ENCODE data around the gene SMIM45.

Gene SMIM45

DNA sequence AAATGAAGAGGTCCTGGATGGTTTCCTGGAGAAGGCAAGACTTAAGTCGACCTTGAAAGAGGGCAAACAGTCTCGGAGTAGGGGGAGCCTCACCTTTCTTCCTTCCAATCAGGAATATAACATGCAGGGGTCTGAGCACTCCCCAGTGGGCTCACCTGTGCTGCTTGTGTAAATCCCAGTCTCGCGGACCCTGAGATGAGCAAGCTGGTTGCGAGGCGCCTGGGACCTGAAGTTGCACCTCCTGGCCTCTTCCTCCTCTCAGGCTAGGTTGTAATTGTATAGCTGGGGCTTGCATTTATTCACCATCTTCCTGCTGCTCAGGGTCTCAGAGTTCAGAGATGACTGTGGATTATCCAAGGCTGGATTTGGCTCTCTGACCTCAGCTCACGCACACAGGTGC is 39.2 kb downstream of the SMIM45 start:
- Mint-ChIP-seq H3K27ac (peak overlapping the region in 1 of 2 donors; percentile 58), H3K4me3 (no peak overlapping the region), H3K27me3 (peaks cover 16% of the 10 kb centered on the region), H3K4me1 (no peaks in the 10 kb centered on the region), H3K9me3 (no peaks in the 10 kb centered on the region)
- no peak for DNase-seq
- ATAC-seq: no peak

DNA sequence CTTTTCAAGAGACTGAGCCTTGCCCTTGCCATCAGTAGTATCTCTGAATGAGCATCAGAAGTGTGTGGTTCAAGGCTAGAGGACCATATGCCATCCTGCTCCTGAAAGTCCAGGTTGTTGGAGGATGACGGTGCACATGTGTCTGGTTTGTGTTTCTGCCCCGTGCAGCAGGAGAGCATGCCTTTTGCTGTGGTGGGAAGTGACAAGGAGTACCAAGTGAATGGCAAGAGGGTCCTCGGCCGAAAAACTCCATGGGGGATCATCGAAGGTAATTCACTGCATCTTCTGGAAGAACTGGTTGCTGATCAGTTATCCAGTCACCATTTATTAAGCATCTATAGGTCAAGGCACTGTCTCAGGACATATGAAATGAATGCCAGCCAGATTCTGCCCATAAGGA is 40.5 kb downstream of the SMIM45 start:
- no peaks in the 10 kb centered on the region for H3K9me3 Mint-ChIP-seq

GRCh38 chr22:41995211-41995610 is 43.3 kb downstream of the SMIM45 start:
- H3K27me3 Mint-ChIP-seq: peaks cover 18% of the 10 kb centered on the region
- H3K4me3 Mint-ChIP-seq: no peak overlapping the region
- DNase-seq: no peak
- peaks cover 19% of the 10 kb centered on the region for H3K4me1 Mint-ChIP-seq
- ATAC-seq: no peak
- H3K9me3 Mint-ChIP-seq: peaks cover 9 to 15% of the 10 kb centered on the region in 2 donors
- H3K27ac Mint-ChIP-seq: peak overlapping the region in 1 of 2 donors; percentile 10

More for the DNA sequence above, 40.5 kb downstream of the SMIM45 start:
- H3K4me1 Mint-ChIP-seq: no peaks in the 10 kb centered on the region
- ATAC-seq: no peak
- no peak overlapping the region for H3K4me3 Mint-ChIP-seq
- peaks cover 25% of the 10 kb centered on the region for H3K27me3 Mint-ChIP-seq
- H3K27ac Mint-ChIP-seq: no peak overlapping the region
- DNase-seq: no peak

DNA sequence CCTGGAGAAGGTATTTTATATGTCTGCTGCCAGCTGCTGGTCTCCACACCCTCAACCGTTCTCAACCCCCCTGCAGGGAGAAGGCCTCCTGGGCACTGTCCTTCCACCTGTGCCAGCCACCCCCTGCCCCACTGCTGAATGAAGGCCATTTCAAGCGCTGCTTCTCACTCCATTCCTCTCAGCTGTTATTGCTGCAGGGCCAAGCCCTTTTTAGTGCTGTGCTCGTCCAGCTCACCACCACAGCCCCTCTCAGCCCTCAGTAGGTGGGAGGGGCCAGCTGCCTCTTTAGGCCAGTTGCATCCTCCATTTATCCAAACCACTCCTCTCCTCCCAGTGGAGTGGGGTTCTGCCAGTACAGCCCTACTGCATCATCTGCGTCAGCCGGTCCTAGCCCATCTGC is 44.9 kb downstream of the SMIM45 start:
- Mint-ChIP-seq H3K4me1 (peaks cover 19% of the 10 kb centered on the region), H3K4me3 (no peak overlapping the region), H3K9me3 (peaks cover 11 to 19% of the 10 kb centered on the region in 2 donors), H3K27ac (no peak overlapping the region), H3K27me3 (peaks cover 18% of the 10 kb centered on the region)
- ATAC-seq: no peak
- DNase-seq: no peak

DNA sequence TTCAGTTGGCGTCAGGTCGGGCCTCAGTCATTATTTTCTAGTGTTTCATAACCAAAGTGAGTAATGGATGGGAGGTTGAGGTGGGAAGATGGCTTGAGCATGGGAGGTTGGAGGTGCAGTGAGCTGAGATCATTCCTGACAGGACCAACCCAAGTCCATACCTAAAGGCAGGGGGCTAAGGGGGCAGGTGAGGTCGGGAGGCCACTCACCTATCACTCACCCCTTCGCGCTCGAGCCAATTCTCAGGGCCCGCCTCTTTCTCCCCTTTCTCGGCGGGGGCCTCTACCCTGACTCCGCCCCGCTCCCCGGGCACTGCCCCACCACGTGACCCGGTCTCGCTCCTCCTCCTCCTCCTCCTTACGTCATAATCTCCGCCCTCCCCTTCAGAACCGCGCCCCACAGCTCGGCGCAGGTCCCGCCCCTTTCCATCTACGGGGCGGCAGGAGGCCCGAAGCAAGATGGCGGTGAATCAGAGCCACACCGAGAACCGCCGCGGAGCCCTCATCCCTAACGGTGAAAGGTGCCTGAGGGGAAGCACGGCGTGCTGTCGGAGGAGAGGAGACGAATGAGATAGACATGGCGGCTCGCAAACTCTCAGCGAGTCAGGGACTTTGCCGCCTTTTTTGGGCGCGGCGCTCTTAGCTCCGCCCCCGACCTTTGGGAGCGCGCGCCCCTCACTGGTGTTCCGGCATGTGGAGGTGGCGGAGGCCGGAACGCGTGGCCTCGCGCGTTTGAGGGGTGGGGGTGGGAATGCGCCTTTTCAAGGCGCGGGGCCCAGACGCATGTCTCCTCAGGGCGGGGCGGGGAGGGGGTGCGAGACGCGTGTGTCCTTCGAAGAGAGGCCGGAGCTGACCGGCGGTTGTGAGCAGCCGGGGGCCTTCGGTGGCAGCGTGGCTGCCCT is 46.7 kb downstream of the SMIM45 start, which contains the start of gene WBP2NL:
Gene WBP2NL, plus strand, starts transcription at position 428 of the 901 bp plus-strand sequence. Its CDS starts 31 bp downstream, at position 459.
- peak; percentile 86 to 93 for DNase-seq
- peak within 1 kb of the TSS; percentile 93 to 99 for H3K4me3 Mint-ChIP-seq
- peaks cover 19% of the 10 kb centered on the region for H3K4me1 Mint-ChIP-seq
- peak within 1 kb of the TSS; percentile 98 to 99 for H3K27ac Mint-ChIP-seq
- H3K9me3 Mint-ChIP-seq: peaks cover 11 to 23% of the 10 kb centered on the region in 2 donors
- H3K27me3 Mint-ChIP-seq: peaks cover 18% of the 10 kb centered on the region
- ATAC-seq: peak; percentile 92

GRCh38 chr22:42000466-42000865 is 48.5 kb downstream of the SMIM45 start:
- Mint-ChIP-seq H3K27me3 (peaks cover 18% of the 10 kb centered on the region), H3K4me3 (peak overlapping the region in 1 of 2 donors; percentile 69), H3K4me1 (peaks cover 19% of the 10 kb centered on the region), H3K27ac (no peak overlapping the region), H3K9me3 (peaks cover 11 to 23% of the 10 kb centered on the region in 2 donors)
- DNase-seq (no peak), ATAC-seq (no peak)

- ATAC-seq: no peak
- no peak overlapping the region for H3K4me3 Mint-ChIP-seq
- H3K4me1 Mint-ChIP-seq: peaks cover 19% of the 10 kb centered on the region
- H3K9me3 Mint-ChIP-seq: peaks cover 11 to 23% of the 10 kb centered on the region in 2 donors
- no peak overlapping the region for H3K27ac Mint-ChIP-seq
- H3K27me3 Mint-ChIP-seq: peaks cover 13% of the 10 kb centered on the region
- DNase-seq: no peak
Measured at GRCh38 chr22:42001121-42001520, 49.2 kb downstream of the SMIM45 start.

DNA sequence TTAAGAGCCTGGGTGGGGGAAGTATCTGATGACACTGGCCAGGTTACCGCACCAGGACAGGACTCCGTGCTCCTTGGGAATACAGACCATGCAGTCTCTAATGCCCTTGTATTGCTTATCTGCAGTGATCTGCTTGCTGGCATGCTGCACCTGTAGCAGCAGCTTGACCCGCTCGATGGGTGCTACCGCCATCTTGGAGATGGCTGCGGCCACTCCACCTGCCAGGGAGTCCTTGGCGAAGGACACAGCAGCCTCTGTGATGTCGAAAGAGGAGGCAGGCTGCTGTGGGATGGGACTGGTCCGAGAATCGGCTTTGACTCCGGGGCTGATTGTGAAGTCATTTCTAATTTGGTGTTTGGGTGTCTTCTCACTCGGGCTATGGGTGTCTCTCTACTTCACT is 49.8 kb downstream of the SMIM45 start:
- H3K9me3 Mint-ChIP-seq: peaks cover 11 to 23% of the 10 kb centered on the region in 2 donors
- no peak for DNase-seq
- peaks cover 19% of the 10 kb centered on the region for H3K4me1 Mint-ChIP-seq
- H3K27me3 Mint-ChIP-seq: peaks cover 7% of the 10 kb centered on the region
- no peak overlapping the region for H3K4me3 Mint-ChIP-seq
- ATAC-seq: no peak
- no peak overlapping the region for H3K27ac Mint-ChIP-seq

GRCh38 chr22:42007922-42008321 is 56.0 kb downstream of the SMIM45 start:
- Mint-ChIP-seq H3K27me3 (peaks cover 10% of the 10 kb centered on the region), H3K4me3 (no peak overlapping the region), H3K27ac (no peak overlapping the region), H3K4me1 (no peaks in the 10 kb centered on the region), H3K9me3 (peaks cover 20 to 27% of the 10 kb centered on the region in 2 donors)
- no peak for DNase-seq
- ATAC-seq: no peak

Data from stimulated activated naive CD8-positive, alpha-beta T cell treated with anti-CD3 and anti-CD28 coated beads, Interleukin-15, amount 100 ng/mL, for 72 hours (primary cell).